ENCODE results near the gene CRYAB.
A peak's percentile ranks its signal among the peaks of the same experiment; 100 is the strongest.

The CRYAB gene, protein sequence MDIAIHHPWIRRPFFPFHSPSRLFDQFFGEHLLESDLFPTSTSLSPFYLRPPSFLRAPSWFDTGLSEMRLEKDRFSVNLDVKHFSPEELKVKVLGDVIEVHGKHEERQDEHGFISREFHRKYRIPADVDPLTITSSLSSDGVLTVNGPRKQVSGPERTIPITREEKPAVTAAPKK

GRCh38 chr11:111911563-111912401 is at the start of gene CRYAB:
Gene CRYAB, minus strand, starts transcription at chr11:111911770. Its CDS starts 46 bp downstream, at chr11:111911724.
- no peak for DNase-seq (ENCODE audit: low read depth in 2 of 2)

DNA sequence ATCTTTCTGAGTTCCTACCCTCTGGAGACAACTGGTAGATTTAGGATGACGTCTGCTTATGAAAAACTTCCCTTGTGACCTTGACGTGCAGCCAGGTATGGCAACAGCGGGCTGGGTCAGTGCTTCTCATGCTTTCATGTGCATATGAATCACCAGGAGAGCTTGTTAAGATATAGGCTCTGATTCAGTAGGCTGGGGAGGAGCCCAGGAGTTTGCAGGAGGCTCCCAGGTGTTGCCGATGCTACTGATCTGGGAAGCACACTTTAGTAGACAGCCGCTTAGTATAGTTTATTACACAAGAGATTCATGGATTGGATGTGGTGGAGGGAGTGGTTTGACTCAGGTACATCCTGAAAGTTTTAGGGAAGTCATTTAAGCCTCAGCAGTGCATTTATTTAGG is 49.3 kb upstream of the CRYAB start:
- no peak for DNase-seq (ENCODE audit: low read depth in 2 of 2)

DNA sequence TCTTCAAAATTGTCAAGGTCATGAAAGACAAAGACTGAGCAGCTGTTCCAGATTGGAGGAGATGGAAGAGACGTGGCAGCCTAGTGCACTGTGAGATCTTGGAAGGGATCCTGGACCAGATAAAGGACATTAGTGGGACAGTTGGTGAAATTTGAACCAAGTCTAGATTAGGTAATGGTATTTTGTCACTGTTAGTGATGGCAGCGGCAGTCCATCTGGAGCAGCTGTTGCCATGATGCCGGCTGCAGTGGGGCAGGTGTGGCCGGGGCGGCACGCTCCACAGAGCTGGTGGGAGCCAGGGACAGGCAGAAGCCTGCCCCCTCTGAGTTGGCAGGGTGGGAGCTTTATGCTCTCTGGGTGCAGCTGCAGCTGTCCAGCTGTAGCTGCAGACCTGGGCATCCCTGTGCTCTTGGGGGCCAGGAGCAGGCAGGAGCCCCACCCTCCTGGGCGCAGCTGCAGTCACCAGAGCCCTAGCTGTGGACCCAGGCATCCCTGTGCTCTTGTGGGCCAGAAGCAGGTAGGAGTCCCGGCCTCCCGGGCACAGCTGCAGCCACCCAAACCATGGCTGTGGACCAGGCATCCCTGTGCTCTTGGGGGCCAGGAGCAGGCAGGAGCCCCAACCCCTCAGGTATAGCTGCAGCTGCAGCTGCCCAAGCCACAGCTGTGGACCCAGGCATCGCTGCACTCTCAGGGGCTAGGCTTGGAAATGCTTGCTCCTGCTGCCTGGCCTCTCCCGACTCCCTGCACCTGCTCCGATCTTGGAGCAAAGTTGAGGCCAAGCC is 46.3 kb upstream of the CRYAB start:
- DNase-seq (ENCODE audit: low read depth in 2 of 2): no peak

DNA sequence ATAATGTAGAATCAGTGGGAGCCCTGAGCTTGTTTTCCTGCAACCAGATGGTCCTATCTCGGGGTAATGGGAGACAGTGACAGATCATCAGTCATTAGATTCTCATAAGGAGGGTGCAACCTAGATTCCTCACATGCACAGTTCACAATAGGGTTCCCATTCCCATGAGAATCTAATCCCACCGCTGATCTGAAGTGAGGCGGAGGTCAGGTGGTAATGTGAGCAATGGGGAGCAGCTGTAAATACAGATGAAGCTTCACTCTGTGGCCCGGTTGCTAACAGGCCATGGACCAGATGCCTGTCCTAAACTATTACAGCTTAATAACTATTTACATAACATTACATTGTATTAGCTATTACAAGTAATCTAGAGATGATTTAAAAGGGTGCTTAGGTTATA is 42.6 kb upstream of the CRYAB start:
- no peak for DNase-seq (ENCODE audit: low read depth in 2 of 2)

- DNase-seq (ENCODE audit: low read depth in 2 of 2): no peak
These were observed 40.0 kb upstream of the CRYAB start for GRCh38 chr11:111951565-111951964.

DNA sequence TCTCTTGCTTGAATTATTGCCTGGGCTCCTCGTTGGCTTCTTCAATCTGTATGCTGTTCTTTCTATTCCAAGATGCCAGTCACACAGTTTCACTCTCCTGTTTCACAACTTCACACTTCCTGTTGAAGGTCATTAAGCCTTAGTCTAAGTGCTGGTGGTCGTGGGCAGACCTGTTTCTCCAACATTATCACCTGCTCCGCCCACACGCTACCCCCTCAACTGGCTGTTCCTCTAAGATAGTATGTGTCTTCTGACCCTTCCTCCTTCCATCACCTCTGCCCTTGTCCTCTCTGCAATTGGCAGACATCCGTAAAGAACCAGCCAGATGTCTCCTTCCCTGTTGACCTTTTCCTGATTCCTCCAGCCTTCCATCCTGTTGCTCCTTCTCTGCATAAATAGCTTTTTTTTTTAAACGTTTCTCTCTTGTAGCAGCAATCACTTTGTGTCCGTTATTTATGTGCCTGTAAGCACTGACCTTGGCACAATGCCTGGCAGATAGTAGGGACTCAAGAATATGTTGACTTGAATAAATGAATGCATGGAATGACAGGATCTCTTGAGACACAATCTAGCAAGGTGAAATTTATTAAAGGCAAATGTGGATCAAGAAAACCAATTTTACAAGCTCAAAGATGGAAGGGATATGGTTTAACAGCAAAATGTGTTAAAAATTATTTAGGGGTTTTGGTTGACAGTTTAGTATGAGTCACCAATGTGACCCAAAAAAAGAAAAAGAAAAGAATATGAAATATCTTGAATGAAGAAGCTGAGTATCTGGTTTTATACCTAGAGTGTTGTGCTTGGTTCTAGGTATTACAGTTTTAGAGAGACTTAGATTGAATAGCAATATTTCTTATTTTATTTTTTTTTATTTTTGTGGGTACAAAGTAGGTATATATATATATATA is 38.2 kb upstream of the CRYAB start:
- no peak for DNase-seq (ENCODE audit: low read depth in 2 of 2)

GRCh38 chr11:111947143-111947542 is 35.6 kb upstream of the CRYAB start:
- DNase-seq (ENCODE audit: low read depth in 2 of 2): no peak

GRCh38 chr11:111946499-111946898 is 34.9 kb upstream of the CRYAB start:
- no peak for DNase-seq (ENCODE audit: low read depth in 2 of 2)

DNA sequence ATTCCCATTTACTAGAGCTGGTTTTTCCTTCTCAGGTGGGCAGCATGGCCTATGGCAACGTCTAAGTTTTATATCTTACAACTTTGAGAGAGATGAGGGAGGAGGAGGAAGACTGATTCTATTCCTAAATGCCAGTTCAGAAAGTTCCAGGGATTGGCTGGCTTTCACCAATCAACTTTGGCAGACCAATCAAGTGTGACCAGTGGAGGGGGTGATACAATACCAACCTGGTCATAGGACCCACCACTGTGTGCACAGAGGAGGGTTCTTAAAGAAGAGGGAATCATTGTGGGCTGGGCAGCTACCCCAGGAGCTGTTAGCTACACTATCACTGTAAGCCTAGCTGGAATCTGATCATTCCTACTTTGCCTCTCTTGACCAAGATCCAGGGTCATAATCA is 33.6 kb upstream of the CRYAB start:
- DNase-seq (ENCODE audit: low read depth in 2 of 2): no peak

- no peak for DNase-seq (ENCODE audit: low read depth in 2 of 2)
These were observed 33.1 kb upstream of the CRYAB start for GRCh38 chr11:111944651-111945051.

GRCh38 chr11:111944139-111944538 is 32.6 kb upstream of the CRYAB start:
- DNase-seq (ENCODE audit: low read depth in 2 of 2): no peak

GRCh38 chr11:111942829-111943228 is 31.3 kb upstream of the CRYAB start:
- no peak for DNase-seq (ENCODE audit: low read depth in 2 of 2)

- no peak for DNase-seq (ENCODE audit: low read depth in 2 of 2)
These were observed 30.4 kb upstream of the CRYAB start for GRCh38 chr11:111941963-111942362.

DNA sequence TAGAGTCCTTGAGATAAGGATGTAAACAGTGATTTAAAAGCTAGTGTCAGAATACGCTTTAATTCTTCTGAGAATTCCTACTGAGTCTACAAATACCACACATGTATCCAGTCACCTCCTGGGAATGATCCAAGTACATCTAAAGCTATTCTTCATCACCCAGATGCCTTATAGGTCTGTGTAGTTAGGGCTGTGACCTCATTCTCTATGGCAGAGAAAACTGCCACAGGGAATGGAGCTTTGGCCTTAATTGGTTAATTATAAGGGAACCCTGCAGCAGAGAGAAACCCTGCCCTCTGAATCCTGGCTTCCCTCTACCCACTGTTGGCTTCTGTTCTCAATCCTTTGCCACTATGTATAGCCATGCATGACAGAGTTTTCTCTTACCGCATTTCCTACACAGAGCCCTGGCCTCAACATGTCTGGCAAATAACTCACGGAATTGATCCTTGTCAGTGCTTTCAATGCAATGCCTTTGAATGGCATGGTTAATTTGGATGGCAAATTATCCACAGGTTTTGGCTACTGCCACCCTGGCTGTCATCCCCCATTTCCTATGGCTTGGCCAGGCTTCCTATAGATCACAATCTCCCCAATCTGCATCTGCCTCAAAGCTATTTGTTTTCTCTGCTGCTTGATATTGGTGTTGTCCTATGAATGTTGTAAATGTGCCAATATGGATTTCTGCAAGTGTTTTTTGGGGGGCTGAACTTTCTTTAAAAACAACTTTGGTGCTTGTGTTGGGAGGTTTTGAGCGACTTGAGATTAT is 28.4 kb upstream of the CRYAB start:
- DNase-seq (ENCODE audit: low read depth in 2 of 2): no peak

DNA sequence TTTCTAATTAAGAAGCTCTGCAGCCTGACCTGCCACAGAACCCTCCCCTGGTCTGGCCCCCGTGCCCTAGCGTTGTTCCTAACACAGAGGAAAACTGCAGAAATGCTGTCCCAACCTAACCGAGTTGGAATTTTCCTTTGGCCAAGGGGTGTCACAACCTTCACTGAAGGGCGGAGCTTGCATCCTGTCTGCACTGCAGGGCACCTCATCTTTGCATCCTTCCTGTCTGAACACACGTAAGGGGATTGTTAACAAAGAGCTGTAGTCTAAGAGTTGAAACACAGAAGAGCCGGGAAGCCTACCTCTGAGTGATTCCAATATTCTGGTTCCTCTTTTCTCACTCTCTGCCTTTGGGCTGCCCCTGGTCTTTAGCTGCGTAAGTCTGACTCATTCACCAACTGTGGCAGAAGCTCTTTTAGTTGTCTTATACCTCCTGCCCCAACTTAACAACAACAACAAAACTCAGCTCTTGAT is 27.2 kb upstream of the CRYAB start:
- peak in 1 of 2 donors; percentile 23 for DNase-seq (ENCODE audit: low read depth in 2 of 2)

DNA sequence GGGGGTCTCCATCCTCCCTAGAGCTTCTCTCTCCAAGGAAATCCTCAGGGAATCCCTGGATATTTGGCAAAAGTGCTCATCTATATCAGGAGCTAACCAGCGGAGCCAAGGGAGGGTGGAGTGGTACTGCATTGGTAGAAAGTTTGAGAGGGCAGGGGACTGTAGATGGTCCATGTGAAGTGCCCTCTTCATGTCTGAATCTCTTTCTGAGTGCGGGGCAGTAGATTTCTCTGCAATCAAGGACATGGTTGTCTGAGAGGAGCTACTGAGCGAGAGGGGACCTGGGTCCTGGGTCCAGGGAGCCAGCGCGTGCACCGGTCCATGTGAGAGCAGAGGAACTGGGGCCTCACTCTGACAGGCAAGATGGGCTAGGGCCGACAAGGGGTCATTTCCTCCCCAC is 26.3 kb upstream of the CRYAB start:
- DNase-seq (ENCODE audit: low read depth in 2 of 2): no peak

DNA sequence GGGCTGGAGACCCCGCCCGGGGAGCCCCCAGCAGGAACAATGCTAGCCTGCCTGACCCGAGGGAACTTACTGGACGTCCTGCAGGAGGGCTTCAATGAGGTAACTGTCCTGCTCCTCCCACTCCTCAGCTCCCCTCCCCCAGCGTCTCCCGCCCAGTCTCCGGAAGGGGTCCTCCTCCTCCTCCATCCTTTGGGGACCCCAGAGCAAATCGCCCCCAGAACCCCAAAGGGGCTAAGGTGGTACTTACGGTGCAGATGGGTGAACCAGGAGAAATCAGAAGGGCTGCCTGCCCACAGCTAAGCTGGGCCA is 25.8 kb upstream of the CRYAB start:
- DNase-seq (ENCODE audit: low read depth in 2 of 2): no peak

- no peak for DNase-seq (ENCODE audit: low read depth in 2 of 2)
These were observed 24.5 kb upstream of the CRYAB start for GRCh38 chr11:111936040-111936540.

GRCh38 chr11:111935317-111936039 is 23.9 kb upstream of the CRYAB start:
- DNase-seq (ENCODE audit: low read depth in 2 of 2): no peak

DNA sequence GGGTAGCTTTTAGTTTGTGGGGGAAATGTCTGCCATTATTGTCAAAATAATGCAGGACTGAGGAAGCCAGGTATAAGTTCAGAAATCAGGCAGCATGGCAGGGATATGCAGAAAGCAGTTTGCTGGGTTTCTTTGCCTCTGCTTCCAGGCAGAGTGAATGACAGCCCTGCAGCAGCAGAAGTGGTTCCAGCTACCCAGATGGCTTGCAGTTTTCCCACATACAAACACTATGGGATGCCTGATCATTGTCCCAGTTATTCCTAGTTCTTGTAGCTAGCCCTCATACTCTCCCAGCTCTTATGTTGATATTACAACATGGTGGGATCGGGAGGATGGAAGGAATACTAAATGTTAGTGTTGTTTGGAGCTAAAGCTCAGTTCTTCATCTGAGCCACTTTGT is 22.7 kb upstream of the CRYAB start:
- DNase-seq (ENCODE audit: low read depth in 2 of 2): no peak
